Spleen (tissue), 11 donors: ENCODE results near the gene DMXL1. TPM values are rescaled to one million over a fixed set of nuclear protein-coding genes. Genes with fewer than 3 reads are reported as not detected.
"Not testable (repeated sequence)": the region's sequence is repeated elsewhere in the genome, so short reads cannot be mapped to it uniquely, and the experiment has no call there.

ENCODE experiments used
- DNase-seq: peaks from one replicate; pipeline ENCODE4 v3.0.0-alpha.2; 2020
- H3K27ac ChIP-seq, 8 donors: fragments of 200-600 bp; sonication (generic) in 7 of 8; 1 replicate in 4 of 8; 2 replicates in 4 of 8; pipeline versions ENCODE4 v1.5.0 to v1.8.0; 2016 to 2021; ENCODE audit warnings: inconsistent platforms in 4 of 8, mild to moderate bottlenecking in 4 of 8, moderate library complexity in 1 of 8
- H3K27me3 ChIP-seq, 7 donors: fragments of 200-600 bp; sonication (generic) in 6 of 7; replicated peaks in 1 of 7; 1 replicate in 4 of 7; 2 replicates in 3 of 7; pipeline versions ENCODE4 v1.5.0 to v1.8.0; 2016 to 2021; ENCODE audit warnings: inconsistent platforms in 3 of 7, mild to moderate bottlenecking in 1 of 7
- H3K36me3 ChIP-seq, 6 donors: fragments of 200-600 bp; sonication (generic) in 5 of 6; 1 replicate in 4 of 6; 2 replicates in 2 of 6; pipeline versions ENCODE4 v1.5.0 to v1.8.0; 2016 to 2021; ENCODE audit warnings: inconsistent platforms in 2 of 6
- H3K4me1 ChIP-seq, 6 donors: fragments of 200-600 bp; sonication (generic) in 5 of 6; 1 replicate in 3 of 6; 2 replicates in 3 of 6; pipeline versions ENCODE4 v1.5.0 to v1.8.0; 2016 to 2021; ENCODE audit warnings: inconsistent platforms in 3 of 6
- H3K4me3 ChIP-seq, 8 donors: fragments of 200-600 bp; sonication (generic) in 7 of 8; 1 replicate in 4 of 8; 2 replicates in 4 of 8; pipeline versions ENCODE4 v1.5.0 to v1.8.0; 2016 to 2021; ENCODE audit warnings: inconsistent platforms in 4 of 8, mild to moderate bottlenecking in 4 of 8, moderate library complexity in 2 of 8
- H3K9me3 ChIP-seq, 8 donors: fragments of 200-600 bp; sonication (generic) in 7 of 8; 1 replicate in 4 of 8; 2 replicates in 4 of 8; pipeline versions ENCODE4 v1.5.0 to v1.8.0; 2016 to 2021; ENCODE audit warnings: inconsistent platforms in 4 of 8
- CTCF ChIP-seq, 11 experiments: fragments of 200-600 bp in 7 of 11; fragments of 450-650 bp in 4 of 11; sonication (generic) in 4 of 11; IDR thresholded peaks in 8 of 11; conservative IDR thresholded peaks in 3 of 11; 1 replicate in 7 of 11; 2 replicates in 4 of 11; pipeline versions ENCODE4 v1.4.0 to v1.8.0; 2016 to 2021; ENCODE audit warnings: antibody characterized with exemption in 11 of 11, inconsistent platforms in 4 of 11, mild to moderate bottlenecking in 1 of 11
- POLR2A ChIP-seq, 3 donors: fragments of 450-650 bp; IDR thresholded peaks; one replicate each; pipeline ENCODE4 v1.5.1; 2017; ENCODE audit warnings: antibody characterized with exemption in 3 of 3, mild to moderate bottlenecking in 1 of 3
- POLR2AphosphoS5 ChIP-seq, 3 donors: sonication (generic); formaldehyde crosslinking; IDR thresholded peaks; one replicate each; pipeline ENCODE4 v1.5.1; 2017; ENCODE audit warnings: antibody characterized with exemption in 3 of 3
- WGBS, 5 donors: extraction: QIAGEN DNeasy Blood & Tissue Kit in 3 of 5; methylation state at CpG; one replicate each; pipeline versions ENCODE4 v1.1.5 to v1.1.7; 2013 to 2018; 5-methylcytosine and 5-hydroxymethylcytosine counted together
- intact Hi-C: fragments of 100-400 bp; cut with DNase I; formaldehyde crosslinking; loops from one replicate; pipeline ENCODE4 v1.15.0; 2023; ENCODE audit warnings: low total_unique reads
- polyA plus RNA-seq, 3 donors: library from polyadenylated mRNA; stranded (reverse); fragments of 200-250 nt; gene quantifications; one replicate each; pipeline ENCODE4 v1.2.1, GENCODE V29; 2013
- total RNA-seq, 7 donors: library from RNA; depleted of rRNA in 3 of 7; stranded (reverse); fragments of >200 nt in 3 of 7; fragmentation: NEBNext Ultra II Directional in 4 of 7; extraction: Animal tissue kit (Norgen Biotek cat#: 25700) in 4 of 7; gene quantifications; one replicate each; pipeline versions ENCODE4 v1.1.0 to v1.2.1, GENCODE V29; 2016 to 2021
- donor health status: healthy with polysubstance abuse.
- donor health status: DM: no; HTN: no; CAD: no; lungs with moderate emphysema.
- donor health status: DM: no; HTN: no; CAD: no.
- donor health status: Bipolar disorder and iron deficiency.
- donor health status: healthy.
- donor health status: DM: no; HTN: no; CAD: no.
- donor health status: DM: yes; HTN: yes; CAD: no.

The DMXL1 gene
- total and polyA plus RNA-seq, 10 donors: 19.3 to 89.9 (median 72.0) TPM

GRCh38 chr5:119112151-119112550 is 41.3 kb downstream of the DMXL1 start:
- 92 to 99% (median 96%) methylated on average over 5 of the region's 5 CpGs for WGBS, 5 donors
- H3K27me3 ChIP-seq: no peaks in the 10 kb centered on the region
- H3K36me3 ChIP-seq: peaks cover 0 to 95% (median 35%) of the 10 kb centered on the region in 6 donors
- no peaks in the 10 kb centered on the region for H3K4me1 ChIP-seq
- H3K27ac ChIP-seq: no peak overlapping the region
- no peak for TF ChIP-seq POLR2A (IDR thresholded peaks at IDR 0.05)
- no peak for TF ChIP-seq CTCF (IDR thresholded peaks at IDR 0.05 in 8 of 11, conservative IDR thresholded peaks at IDR 0.05 in 3 of 11)
- TF ChIP-seq POLR2AphosphoS5 (IDR thresholded peaks at IDR 0.05): no peak
- intact Hi-C loops: no loop called here
- DNase-seq: no peak
- no peak overlapping the region for H3K4me3 ChIP-seq
- H3K9me3 ChIP-seq: no peaks in the 10 kb centered on the region

- intact Hi-C loops: no loop called here
- Histone ChIP-seq H3K9me3 (no peaks in the 10 kb centered on the region), H3K27me3 (no peaks in the 10 kb centered on the region), H3K4me1 (no peaks in the 10 kb centered on the region), H3K4me3 (no peak overlapping the region), H3K36me3 (peaks cover 0 to 98% (median 40%) of the 10 kb centered on the region in 6 donors), H3K27ac (no peak overlapping the region)
- no peak for DNase-seq
- 96 to 100% (median 99%) methylated on average over 2 of the region's 2 CpGs for WGBS, 5 donors
- no peak for TF ChIP-seq CTCF (IDR thresholded peaks at IDR 0.05 in 8 of 11, conservative IDR thresholded peaks at IDR 0.05 in 3 of 11)
- no peak for TF ChIP-seq POLR2A (IDR thresholded peaks at IDR 0.05)
- no peak for TF ChIP-seq POLR2AphosphoS5 (IDR thresholded peaks at IDR 0.05)
Measured at GRCh38 chr5:119117237-119117636, 46.4 kb downstream of the DMXL1 start.

- Histone ChIP-seq H3K27me3 (no peaks in the 10 kb centered on the region), H3K27ac (no peak overlapping the region), H3K4me1 (no peaks in the 10 kb centered on the region), H3K4me3 (no peak overlapping the region), H3K36me3 (peaks cover 0 to 98% (median 40%) of the 10 kb centered on the region in 6 donors), H3K9me3 (no peaks in the 10 kb centered on the region)
- intact Hi-C loops: no loop called here
- no peak for TF ChIP-seq POLR2AphosphoS5 (IDR thresholded peaks at IDR 0.05)
- no peak for TF ChIP-seq CTCF (IDR thresholded peaks at IDR 0.05 in 8 of 11, conservative IDR thresholded peaks at IDR 0.05 in 3 of 11)
- no peak for TF ChIP-seq POLR2A (IDR thresholded peaks at IDR 0.05)
- no peak for DNase-seq
Measured at GRCh38 chr5:119118000-119118399, 47.1 kb downstream of the DMXL1 start.

GRCh38 chr5:119120893-119121292 is 50.0 kb downstream of the DMXL1 start:
- intact Hi-C loops: no loop called here
- WGBS, 5 donors: 95 to 100% (median 98%) methylated on average over 4 of the region's 4 CpGs
- TF ChIP-seq POLR2AphosphoS5 (IDR thresholded peaks at IDR 0.05) (no peak), CTCF (IDR thresholded peaks at IDR 0.05 in 8 of 11, conservative IDR thresholded peaks at IDR 0.05 in 3 of 11) (no peak), POLR2A (IDR thresholded peaks at IDR 0.05) (no peak)

GRCh38 chr5:119122474-119122873 is 51.6 kb downstream of the DMXL1 start:
- peaks cover 0 to 85% (median 29%) of the 10 kb centered on the region in 6 donors for H3K36me3 ChIP-seq
- intact Hi-C loops, DNase-seq, H3K4me3 ChIP-seq, H3K4me1 ChIP-seq, H3K27ac ChIP-seq, H3K9me3 ChIP-seq, H3K27me3 ChIP-seq: not testable (repeated sequence)
- WGBS, 5 donors: 94 to 100% (median 96%) methylated on average over 1 to 27 of the region's 27 CpGs

More at GRCh38 chr5:119120893-119121292, 50.0 kb downstream of the DMXL1 start:
- Histone ChIP-seq H3K27ac (no peak overlapping the region), H3K9me3 (no peaks in the 10 kb centered on the region), H3K4me3 (no peak overlapping the region), H3K27me3 (no peaks in the 10 kb centered on the region), H3K36me3 (peaks cover 0 to 98% (median 41%) of the 10 kb centered on the region in 6 donors), H3K4me1 (no peaks in the 10 kb centered on the region)
- no peak for DNase-seq
